GM12875 (cell line): Measurements from ENCODE around the gene APEX1.
"Not testable (repeated sequence)": the region's sequence is repeated elsewhere in the genome, so short reads cannot be mapped to it uniquely, and the experiment has no call there.

Source experiments
- H3K4me3 ChIP-seq: one replicate; pipeline ENCODE4 v1.5.1; 2011; ENCODE audit warnings: low read depth, low read length, control low read depth
- CTCF ChIP-seq: IDR thresholded peaks from 2 replicates; pipeline ENCODE4 v1.5.1; 2011; ENCODE audit warnings: low read depth, mild to moderate bottlenecking, control low read depth, inconsistent platforms, low read length, moderate library complexity, borderline replicate concordance; ENCODE audit not compliant: insufficient read depth

APEX1 gene

GRCh38 chr14:20503898-20504297 is 48.9 kb downstream of the APEX1 start:
- no peak overlapping the region for H3K4me3 ChIP-seq
- TF ChIP-seq CTCF: no peak

- H3K4me3 ChIP-seq: not testable (repeated sequence)
Measured at GRCh38 chr14:20506276-20506675, 51.2 kb downstream of the APEX1 start.

GRCh38 chr14:20506752-20507151 is 51.7 kb downstream of the APEX1 start:
- not testable (repeated sequence) for H3K4me3 ChIP-seq
